Cortex of kidney (tissue), 1 donor: ENCODE data around the gene FMNL3.
"Not testable (repeated sequence)": the region's sequence is repeated elsewhere in the genome, so short reads cannot be mapped to it uniquely, and the experiment has no call there.

Experiments used
- DNase-seq: peaks from one replicate; lab custom pipeline; 2025; lab: John Stamatoyannopoulos, UW

The FMNL3 gene

GRCh38 chr12:49707128-49707811 is at the start of gene FMNL3:
Gene FMNL3, minus strand, starts transcription at chr12:49707405. Its CDS starts 225 bp downstream, at chr12:49707180.
- DNase-seq: peak; percentile 92

DNA sequence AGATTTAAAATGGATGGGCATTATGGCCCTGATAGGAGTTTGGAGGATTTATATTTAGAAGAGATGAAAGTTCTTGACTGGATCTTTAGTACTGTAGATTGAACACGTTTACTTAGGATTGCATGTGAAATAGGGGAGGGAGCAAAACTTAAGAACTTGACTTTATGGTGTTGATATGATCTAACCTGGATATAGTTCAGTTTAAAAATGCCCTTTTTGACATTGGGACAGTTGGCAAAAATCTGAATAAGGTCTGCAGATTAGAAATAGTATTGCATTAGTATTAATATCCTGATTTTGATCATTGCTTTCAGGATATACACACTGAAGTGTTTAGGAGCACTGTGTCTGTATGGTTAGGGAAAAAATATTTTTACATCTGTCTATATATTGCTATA is 43.8 kb upstream of the FMNL3 start:
- DNase-seq: no peak

- no peak for DNase-seq
These were observed 43.1 kb upstream of the FMNL3 start for GRCh38 chr12:49750027-49750995.

DNA sequence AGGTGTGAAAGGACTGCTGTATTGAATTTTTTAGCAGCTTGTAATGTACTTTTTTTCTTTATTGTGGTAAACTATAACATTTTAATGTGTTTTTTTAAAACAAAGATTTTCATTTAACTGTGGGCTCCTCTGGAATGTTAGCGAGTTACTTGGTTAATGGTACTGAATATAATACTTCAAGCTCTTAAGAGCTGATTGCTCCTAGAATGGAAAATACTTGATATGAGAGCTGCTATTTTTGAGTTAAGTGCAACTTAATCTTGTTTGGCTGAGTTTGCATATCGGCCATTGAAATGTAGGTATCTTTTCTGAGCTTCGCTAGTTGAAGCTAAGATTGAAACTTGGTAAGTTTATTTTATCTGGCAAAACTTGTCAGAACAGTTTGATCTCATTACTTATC is 41.6 kb upstream of the FMNL3 start:
- no peak for DNase-seq

DNA sequence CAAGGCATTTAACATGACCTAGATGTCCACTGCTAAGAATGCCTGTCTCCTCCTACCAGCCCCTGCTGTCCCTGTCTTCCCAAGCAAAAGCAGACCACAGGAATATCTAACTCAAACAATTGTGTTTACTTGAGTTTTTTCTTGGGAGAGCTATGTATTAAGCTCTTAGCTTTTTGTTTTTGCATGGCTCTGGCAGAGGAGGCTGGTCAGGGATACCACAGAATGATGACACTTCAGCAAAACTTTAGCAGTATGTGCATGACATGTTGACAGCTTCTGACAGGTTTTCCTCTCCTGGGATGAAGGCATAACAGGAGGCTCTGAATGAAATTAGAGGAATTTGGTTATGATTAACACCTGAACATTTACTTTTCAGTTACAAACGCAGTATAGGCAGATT is 41.1 kb upstream of the FMNL3 start:
- no peak for DNase-seq

DNA sequence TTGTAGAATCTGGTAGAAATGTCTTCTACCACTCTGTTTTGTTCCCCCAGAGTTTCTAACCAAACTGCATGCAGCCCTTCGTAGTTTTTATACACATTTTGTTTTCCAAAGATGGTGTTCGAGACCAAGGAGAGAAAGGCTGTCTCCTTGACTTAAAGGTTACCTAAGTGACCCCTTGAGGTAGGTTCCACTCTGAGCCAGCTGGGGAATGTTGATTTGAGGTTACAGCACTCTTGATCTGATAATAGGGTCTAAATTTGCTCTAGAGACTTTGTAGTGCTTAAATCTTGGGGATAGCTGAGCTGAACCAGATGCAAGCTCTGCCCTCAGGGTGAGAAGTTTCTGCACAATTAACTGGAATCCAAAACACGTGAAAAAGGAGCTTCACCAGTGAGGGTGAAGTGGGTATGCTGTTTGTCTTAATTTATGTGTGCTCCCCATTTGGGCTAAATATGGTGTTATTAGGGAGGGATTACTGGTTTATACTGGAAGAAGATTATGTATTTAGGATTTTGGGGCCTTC is 37.2 kb upstream of the FMNL3 start:
- DNase-seq: no peak

- DNase-seq: no peak
These were observed 34.8 kb upstream of the FMNL3 start for GRCh38 chr12:49741882-49742620.

DNA sequence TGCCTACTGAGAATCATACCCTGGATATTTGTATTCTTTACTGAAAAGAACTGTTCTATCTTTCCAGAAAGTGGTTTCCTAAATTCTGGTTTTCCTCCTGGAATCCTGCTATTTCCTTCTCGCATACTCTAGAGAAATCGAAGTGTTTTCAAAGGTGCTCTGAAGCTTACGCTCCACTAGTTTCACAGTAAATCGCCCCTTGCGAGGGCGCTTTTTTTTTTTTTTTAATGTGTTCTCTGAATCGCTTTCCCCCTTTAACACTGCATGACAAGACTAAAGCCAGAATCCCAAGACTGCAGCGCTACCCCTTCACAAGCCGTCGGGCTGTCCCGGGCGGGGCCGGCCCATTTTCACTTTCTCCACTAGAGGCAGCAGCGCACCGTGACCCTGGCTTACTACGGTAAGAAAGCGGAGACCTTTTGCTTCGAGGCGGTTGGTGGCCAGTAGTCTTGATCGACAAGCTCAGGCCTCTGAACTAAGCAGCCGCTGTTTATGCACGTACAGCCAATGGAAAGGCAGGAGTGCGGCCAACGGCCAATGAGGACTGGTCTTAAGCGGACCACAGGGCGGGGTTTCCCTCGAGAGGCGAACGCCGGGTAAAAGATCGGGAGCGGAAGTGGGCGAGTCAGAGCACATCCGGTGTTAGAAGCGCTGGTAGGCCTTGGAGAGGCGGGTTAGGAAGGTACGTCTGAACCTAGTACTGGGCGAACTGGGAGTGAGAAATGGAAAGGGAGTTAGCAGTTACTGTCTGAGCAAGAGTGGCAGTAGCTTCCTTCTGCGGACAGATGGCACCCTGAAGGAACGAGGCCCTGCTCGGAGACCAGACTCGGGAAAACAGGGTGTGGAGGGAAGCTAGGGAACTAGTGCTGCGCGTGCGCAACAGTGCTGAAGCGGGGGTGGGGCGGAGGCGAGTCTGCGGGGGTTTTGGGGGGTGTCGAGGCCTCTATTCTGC is 34.0 kb upstream of the FMNL3 start, which contains the start of gene TMBIM6:
Gene TMBIM6, plus strand, starts transcription at position 628 of the 952 bp plus-strand sequence. CDS start 10,937 bp downstream, outside the sequence.
- peak; percentile 68 for DNase-seq

DNA sequence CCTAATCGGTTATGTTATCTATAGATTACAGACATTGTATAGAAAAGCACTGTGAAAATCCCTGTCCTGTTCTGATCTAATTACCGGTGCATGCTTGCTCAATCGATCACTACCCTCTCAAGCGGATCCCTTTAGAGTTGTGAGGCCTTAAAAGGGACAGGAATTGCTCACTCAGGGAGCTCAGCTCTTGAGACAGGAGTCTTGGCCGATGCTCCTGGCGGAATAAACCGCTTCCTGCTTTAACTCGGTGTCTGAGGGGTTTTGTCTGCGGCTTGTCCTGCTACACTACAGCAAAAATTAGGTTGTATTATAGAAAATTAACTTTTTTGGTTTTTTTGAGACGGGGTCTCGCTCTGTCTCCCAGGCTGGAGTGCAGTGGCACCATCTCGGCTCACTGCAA is 33.1 kb upstream of the FMNL3 start:
- not testable (repeated sequence) for DNase-seq

DNA sequence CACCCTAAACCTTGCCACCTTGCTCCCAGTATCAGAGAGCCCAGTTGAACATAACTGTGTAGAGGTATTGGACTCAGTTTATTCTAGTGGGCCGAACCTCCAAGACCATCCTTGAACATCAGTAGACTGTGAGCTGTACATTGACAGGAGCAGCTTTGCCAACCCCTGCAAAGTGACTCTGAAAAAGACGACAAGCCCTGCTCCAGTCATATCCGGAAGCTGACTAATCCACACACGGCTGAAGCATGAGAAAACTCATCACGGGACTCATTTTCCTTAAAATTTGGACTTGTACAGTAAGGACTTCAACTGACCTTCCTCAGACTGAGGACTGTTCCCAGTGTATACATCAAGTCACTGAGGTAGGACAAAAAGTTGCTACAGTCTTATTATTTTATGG is 31.5 kb upstream of the FMNL3 start:
- DNase-seq: not testable (repeated sequence)

- not testable (repeated sequence) for DNase-seq
These were observed 27.7 kb upstream of the FMNL3 start for GRCh38 chr12:49734900-49735299.

- DNase-seq: no peak
These were observed 26.2 kb upstream of the FMNL3 start for GRCh38 chr12:49733219-49734017.

DNA sequence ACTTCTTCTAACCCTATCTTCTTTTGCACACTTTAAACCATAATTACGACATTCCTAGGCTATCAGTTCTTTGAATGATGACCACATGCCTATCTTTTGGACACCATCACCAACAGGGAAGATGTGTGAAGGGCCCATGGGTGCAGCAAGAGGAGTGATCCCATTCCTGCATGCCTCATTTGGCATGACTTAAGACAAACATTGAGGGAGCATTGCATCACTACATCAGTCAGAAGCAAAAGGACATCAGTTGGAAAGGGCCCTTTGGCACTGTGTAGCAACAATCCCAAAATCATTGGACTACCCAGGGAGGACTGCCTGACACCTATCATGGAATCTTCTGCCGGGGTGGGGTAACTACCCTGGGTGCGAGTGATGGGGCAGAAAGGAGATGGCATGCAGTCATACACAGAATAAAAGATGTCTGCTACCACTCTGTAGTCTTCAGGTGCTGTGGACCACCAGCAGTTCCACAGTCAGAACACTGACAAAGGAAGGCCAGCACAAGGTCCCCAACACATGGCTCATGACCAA is 23.4 kb upstream of the FMNL3 start:
- no peak for DNase-seq

DNA sequence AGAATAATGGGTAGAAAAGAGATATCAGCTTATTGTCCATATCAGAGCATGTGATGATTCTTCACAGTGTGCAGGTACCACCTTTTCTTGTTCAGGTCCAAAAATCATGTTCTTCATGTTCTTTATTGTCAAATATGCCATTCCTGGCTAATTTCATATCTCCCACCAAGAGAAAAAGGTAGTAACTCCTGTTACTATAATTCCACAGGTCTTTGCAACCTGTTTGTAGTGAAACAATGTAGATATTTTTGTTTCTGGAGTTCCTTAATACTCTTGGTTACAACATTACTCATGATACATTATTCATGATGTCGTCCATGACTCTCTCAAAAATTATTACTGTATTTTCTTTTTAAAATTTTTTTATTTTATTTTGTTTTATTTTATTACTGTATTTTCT is 22.8 kb upstream of the FMNL3 start:
- DNase-seq: no peak

- DNase-seq: no peak
These were observed 21.2 kb upstream of the FMNL3 start for GRCh38 chr12:49728446-49728845.

DNA sequence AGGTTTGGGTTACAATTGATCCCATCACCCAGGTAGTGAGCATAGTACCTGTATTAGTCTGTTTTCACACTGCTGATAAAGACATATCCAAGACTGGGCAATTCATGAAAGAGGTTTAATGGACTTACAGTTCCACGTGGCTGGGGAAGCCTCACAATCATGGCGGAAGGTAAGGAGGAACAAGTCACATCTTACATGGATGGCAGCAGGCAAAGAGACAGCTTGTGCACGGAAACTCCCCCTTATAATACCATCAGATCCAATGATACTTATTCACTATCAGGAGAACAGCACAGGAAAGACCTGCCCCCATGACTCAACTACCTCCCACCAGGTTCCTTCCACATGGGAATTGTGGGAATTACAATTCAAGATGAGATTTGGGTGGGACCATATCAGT is 14.2 kb upstream of the FMNL3 start:
- not testable (repeated sequence) for DNase-seq

DNA sequence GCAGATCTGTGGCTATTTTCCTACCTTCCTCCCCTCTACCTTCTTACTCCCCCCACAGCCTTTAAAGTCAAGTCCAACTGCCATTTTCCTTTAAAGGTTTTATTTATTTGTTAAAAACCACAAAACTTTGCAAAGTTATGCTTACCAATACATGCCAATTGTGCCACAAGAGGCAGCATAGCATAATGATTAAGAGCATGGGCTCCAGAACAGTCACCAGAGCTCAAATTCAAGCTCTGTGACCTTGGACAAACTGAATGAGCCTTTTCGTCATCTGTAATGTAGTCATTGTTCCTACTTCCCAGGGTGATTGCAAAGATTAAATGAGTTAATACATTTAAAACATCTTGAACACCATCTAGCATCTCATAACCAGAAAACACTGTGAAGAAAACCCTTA is 13.0 kb upstream of the FMNL3 start:
- no peak for DNase-seq

DNA sequence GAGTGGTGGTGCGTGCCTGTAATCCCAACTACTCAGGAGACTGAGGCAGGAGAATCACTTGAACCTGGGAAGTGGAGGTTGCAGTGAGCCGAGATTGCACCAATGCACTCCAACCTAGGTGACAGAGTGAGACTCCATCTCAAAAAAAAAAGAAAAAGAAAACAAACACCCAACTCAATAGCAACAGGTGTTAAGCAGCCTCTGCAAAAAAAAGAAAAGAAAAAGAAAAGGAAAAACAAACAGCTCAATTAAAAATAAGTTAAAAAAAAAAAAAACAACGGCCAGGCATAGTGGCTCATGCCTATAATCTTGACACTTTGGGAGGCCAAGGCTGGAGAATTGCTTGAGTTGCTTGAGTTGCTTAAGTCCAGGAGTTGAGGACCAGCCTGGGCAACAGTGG is 10.6 kb upstream of the FMNL3 start:
- DNase-seq: not testable (repeated sequence)

GRCh38 chr12:49716553-49716952 is 9.3 kb upstream of the FMNL3 start:
- DNase-seq: no peak

- DNase-seq: not testable (repeated sequence)
These were observed 6.7 kb upstream of the FMNL3 start for GRCh38 chr12:49713952-49714351.
